HuH-7.5 (cell line): ENCODE measurements around the gene DPYSL3.
A peak's percentile ranks its signal among the peaks of the same experiment; 100 is the strongest.
"Not testable (repeated sequence)": the region's sequence is repeated elsewhere in the genome, so short reads cannot be mapped to it uniquely, and the experiment has no call there.

ENCODE experiments used
- DNase-seq: peaks from one replicate; pipeline ENCODE4 v3.0.0; 2011; ENCODE audit warnings: low spot score

Gene DPYSL3

GRCh38 chr5:147509710-147510651 is at the start of gene DPYSL3:
DPYSL3 (minus strand) TSS chr5:147510068; CDS start chr5:147509858, 210 bp downstream.
- DNase-seq: peak; percentile 26

- no peak for DNase-seq
Measured at GRCh38 chr5:147558826-147559225, 49.0 kb upstream of the DPYSL3 start.

DNA sequence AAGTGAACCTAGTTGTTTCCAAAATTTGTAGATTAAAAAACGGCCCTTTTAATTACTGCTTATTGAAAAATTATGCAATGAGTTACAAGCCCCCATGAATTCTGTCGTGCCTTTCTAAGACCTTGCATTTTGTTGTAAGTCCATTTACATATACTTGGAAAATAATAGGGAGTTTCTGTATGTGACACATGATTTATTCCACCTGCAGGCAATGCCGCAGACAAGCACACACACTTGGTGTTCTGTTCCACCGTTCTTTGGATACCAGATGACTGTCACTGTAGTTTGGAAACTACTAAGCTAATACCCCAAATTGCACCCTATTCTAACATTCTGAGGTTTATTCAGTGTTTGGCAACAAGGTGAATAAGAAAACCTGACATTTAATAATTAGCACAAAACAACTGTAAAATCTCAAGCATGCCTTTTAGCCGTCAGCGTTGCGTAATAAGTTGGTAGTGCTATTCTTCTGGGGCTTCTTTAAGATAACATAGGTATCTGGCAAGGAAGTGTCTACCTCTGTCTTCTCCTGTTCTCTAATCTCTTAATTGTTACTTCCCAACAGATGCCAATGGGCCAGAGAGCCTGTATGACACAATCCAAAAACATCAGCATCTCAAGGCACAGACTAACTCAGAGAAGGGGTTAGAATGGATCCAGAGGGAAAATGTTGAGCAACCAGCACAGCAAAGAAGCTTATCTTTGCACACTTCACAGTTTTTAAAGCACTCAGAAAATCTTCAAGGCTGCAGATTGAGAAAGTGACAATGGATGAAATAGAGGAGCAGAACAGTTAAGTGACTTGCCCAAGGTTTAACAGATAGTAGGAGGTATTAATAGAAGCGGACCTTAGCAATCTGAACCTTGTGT is 48.2 kb upstream of the DPYSL3 start:
- DNase-seq: no peak

DNA sequence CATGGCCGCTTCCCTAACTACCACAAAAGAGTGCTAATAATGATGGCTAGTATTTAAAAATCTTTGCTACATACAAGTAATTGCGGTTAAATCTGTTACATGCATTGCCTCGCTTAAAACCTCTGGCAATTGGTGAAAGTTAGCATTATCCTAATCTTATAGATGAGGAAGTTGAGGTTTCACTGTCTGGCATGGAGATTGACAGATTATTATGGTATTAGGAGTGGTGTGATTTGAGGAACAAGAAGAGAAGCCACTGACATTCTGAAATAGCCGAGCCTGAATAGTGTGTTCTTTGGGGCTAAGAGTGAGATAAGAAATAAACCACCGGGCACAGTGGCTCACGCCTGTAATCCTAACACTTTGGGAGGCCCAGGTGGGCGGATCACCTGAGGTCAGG is 45.3 kb upstream of the DPYSL3 start:
- no peak for DNase-seq

GRCh38 chr5:147554261-147554817 is 44.5 kb upstream of the DPYSL3 start:
- DNase-seq: no peak

- DNase-seq: not testable (repeated sequence)
Measured at GRCh38 chr5:147553817-147554216, 43.9 kb upstream of the DPYSL3 start.

GRCh38 chr5:147552897-147553296 is 43.0 kb upstream of the DPYSL3 start:
- DNase-seq: no peak

GRCh38 chr5:147551677-147552076 is 41.8 kb upstream of the DPYSL3 start:
- DNase-seq: no peak

GRCh38 chr5:147547730-147548129 is 37.9 kb upstream of the DPYSL3 start:
- no peak for DNase-seq

DNA sequence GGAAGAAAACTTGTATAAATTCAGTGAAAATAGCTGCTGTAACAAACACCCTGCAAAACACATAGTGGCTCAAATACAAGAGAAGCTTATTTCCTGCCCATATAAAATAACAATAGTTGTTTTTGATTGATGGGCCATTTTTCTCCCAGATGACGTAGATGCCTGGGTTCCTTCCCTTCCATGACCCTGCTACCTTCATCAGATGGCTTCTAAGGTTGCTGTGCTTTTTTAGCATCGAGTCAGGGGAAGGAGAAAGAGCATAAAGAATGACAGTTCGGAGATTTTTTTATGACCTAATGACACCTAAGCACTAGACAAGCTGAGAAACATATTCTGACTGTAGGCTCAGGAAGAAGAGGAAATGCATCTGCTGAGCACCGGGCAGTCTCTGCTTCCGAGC is 34.7 kb upstream of the DPYSL3 start:
- no peak for DNase-seq

- DNase-seq: no peak
Measured at GRCh38 chr5:147539053-147539452, 29.2 kb upstream of the DPYSL3 start.

DNA sequence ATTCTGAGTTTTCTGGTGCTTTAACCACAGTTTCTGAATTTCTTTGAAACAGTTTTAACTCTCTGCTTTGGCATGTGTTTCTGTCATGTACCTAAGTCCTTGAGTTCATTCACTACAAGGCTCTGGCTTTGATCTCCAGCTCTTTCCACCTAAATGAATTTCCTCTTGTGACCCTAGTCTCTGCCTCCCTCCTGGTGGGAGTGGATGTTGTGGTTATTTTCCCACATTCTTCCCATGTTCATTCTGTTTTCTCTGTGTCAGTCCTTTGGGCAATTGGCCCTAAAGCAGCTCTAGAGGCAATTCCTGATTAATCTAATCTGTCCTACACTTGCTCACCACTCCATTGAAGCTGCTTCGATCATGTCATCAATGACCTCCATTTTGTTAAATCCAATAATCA is 28.4 kb upstream of the DPYSL3 start:
- no peak for DNase-seq

DNA sequence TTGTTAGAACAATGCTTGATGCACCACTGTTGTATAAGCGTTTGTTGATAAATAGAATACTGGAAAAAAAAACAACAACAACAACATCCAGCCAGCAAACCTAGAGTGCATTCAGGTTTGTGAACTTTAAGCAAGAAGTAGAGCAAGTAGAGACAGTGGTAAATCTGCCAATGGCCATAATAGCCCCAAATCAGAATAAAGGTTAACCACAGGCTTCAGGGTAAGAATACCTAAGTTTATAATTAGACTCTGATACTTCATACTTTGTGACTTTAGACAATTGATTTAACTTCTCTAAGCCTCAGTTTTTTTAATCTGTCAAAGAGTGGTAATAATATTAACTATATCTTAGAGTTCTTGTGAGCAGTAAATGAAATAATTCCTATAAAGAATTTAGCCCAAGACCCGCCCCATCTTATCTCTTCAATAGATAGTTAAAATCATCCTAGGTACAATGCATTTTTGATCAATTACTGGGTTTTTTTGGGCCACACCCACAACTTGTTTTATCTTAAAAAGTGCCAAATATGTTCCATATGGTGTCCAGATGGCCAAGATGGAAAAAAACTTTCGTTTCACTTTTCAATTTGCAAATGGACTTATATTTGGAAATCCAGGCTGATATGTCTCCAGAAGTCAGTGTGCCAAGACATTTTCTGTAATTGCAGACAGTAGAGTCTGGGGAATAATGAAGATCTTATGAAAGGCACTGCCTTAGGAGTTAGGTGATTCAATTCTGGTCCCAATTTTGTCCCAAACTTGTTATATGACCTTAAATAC is 24.5 kb upstream of the DPYSL3 start:
- no peak for DNase-seq

- no peak for DNase-seq
Measured at GRCh38 chr5:147532156-147532555, 22.3 kb upstream of the DPYSL3 start.

DNA sequence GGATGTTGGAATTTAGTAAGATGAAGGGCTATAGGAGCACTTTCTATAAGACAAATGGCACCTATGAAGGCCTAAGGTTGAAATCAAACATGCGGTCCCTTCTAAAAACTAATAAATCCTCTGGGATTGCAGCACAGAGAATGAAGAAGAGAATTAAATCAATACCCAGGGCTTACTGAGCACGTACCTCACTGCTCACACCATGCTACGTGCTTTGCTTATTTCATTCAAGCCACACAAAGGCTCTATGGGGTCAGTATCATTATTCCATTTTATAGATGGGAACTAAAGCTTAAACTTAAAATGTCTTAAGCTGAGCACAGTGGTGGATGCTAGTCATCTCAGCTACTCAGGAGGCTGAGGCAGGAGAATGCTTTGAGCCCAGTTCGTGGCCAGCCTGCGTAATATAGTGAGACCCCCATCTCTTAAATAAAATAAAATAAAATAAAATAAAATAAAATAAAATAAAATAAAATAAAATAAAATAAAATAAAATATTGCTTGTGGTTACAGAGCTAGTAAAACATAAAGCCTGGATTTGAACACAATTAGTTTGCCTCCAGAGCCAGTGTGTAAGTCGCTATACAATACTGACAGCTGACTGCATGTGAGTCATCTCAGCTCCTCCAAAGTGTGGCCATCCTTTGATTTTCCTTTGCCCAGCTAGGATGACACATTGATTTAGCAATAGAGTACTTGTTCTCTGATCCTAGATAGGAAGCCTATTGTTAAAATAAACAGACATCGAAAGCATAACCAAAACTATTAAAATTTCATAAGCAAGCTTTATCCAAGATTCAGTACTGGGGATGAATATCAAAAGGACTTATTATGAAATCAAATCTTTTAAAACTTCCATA is 20.9 kb upstream of the DPYSL3 start:
- no peak for DNase-seq

DNA sequence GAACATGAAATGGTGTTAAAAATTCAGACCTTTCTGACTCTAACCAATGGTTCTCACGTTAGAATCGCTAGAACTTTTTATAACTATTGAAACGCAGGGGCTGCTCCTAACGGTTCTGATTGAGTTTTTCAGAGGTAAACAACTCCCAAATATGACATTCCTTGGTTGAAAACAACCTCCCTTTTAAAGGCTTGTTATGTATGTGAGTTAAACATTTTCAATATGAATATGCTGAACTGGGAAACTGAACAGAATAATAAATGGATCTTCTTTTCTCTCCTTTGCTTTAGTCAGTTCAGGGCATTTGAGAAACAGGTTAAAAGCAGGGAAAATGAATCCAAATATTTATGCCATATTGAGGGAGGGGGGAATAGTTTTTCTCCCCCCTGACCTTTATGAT is 13.2 kb upstream of the DPYSL3 start:
- DNase-seq: no peak

GRCh38 chr5:147522435-147522834 is 12.6 kb upstream of the DPYSL3 start:
- no peak for DNase-seq

DNA sequence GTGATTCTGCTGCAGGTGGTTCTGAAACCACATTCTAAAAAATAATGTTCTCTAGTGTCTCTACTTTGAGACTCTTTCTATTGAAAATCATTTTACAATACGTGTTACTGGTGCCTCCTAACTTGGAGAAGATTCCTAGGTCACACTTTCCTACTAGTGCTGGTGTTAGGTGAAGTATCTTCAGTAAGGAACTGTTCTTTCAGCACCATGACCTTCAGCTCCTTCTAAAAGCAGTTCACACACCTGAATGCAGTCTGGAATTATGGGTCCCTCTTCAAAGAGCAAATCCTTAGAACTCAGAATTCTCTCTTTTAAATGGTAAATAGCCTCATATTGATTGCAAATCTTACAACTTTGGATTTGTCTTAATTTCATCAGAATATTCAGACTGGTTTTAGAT is 10.6 kb upstream of the DPYSL3 start:
- DNase-seq: no peak

GRCh38 chr5:147519380-147519779 is 9.5 kb upstream of the DPYSL3 start:
- DNase-seq: no peak

- no peak for DNase-seq
Measured at GRCh38 chr5:147517383-147517782, 7.5 kb upstream of the DPYSL3 start.

DNA sequence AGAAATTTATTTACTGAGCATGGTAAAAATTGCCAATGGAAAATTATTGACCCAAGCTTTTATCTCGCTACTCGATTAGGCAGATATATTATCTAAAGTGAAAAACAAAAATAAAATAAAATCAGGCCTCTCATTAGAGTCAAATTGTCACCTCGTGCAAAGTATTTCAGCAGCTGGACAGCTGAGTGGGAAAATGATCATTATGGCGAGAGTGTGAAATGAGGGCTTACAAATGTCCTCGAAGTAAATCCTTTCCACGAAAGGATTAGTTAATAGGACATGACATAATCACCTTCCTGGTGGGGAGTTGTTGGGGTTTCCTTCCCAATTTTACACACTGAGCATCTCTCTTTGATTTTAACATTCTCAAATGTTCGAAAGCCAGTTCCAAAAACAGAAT is 5.4 kb upstream of the DPYSL3 start:
- DNase-seq: no peak
